Stimulated activated CD4-positive, alpha-beta T cell treated with anti-CD3 and anti-CD28 coated beads, Interleukin-1b, Interleukin-23, amount 100 ng/mL, for 4 hours (primary cell): ENCODE results near the gene PFN4.
"Not testable (repeated sequence)": the region's sequence is repeated elsewhere in the genome, so short reads cannot be mapped to it uniquely, and the experiment has no call there.

ENCODE experiments used
- DNase-seq, 2 donors: peaks; one replicate each; pipeline ENCODE4 v3.0.0-alpha.2; 2020; ENCODE audit warnings: low read depth in 2 of 2

Gene PFN4

DNA sequence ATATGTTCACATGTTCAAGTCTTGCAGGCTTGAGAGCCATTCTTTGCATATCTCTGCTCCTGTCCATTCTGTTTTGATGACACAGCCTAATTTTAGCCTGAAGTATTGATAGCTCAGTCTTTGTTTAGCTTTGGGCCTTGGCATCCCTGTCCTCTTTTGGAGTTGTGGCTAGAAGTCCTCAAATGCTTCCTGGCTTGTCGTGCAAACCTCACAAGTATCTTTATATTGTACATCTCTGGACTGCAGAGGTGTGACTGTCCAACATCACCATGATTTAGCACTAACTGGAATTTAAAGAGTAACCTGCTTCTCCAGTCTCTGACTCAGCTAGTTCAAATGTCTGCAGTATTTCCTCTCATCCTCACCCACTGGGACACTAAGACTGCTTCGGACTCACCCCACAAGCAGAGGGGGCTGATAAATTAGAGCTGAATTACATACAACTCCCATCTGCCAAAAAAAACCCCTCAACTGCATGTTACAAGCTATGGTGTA, 11.7 kb downstream of the PFN4 start:
- DNase-seq, result no peak

DNA sequence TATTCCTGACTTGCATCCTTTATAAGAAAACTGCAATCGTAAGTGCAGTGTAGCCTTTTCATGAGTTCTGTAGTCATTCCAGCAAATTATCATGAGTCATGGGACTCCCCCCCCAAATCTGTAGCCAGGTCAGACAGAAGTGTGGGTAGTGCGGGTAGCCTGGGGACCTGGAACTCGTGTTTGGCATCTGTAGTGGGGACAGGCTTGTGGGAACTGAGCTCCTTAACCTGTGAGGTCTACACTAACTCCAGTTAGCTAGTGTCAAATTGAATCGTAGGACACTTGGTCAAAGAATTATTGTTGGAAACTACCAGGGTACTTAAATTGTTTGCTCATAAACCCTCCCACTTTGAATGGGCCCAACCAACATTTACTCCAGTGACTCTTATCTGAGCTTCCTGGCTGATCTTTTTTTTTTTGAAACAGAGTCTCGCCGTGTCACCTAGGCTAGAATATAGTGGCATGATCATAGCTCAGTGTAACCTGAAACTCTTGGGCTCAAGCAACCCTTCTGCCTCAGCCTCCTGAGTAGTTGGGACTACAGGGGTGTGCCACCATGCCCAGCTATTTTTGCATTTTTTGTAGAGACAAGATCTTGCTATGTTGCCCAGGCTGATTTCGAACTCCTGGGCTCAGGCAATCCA, 12.4 kb downstream of the PFN4 start:
- DNase-seq, result no peak

DNA sequence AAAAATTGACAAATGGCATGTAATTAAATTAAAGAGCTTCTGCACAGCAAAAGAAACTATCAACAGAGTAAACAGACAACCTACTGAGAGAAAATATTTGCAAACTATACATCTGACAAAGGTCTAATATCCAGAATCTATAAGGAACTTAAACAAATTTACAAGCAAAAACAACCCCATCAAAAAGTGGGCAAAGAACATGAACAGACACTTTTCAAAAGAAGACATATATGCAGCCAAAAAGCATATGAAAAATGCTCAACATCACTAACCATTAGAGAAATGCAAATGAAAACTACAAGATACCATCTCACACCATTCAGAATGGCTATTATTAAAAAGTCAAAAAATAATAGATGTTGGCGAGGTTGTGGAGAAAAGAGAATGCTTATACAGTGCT, 13.7 kb downstream of the PFN4 start:
- DNase-seq, result not testable (repeated sequence)

DNA sequence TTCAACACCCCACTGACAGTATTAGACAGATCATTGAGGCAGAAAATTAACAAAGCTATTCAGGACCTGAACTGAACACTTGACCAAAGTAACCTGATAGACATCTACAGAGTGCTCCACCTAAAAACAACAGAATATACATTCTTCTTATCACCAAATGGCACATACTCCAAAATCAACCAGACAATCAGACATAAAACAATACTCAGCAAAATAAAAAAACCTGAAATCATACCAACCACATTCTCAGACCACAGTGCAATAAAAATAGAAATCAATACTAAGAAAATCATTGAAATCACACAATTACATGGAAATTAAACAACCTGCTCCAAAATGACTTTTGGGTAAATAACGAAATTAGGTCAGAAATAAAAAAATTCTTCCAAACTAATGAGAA, 15.8 kb downstream of the PFN4 start:
- DNase-seq, result no peak

DNA sequence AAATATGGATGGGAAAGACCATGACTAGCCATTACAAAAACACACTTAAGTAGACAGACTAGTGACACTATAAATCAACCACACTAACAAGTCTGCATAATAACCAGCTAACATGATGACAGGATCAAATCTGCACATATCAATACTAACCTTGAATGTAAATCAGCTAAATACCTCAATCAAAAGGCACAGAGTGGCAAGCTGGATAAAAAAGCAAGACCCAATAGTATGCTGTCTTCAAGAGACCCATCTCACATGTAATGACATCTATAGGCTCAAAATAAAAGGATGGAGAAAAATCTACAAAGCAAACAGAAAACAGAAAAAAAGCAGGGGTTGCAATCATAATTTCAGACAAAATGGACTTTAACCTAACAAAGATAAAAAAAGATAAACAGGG, 16.3 kb downstream of the PFN4 start:
- no peak for DNase-seq

DNA sequence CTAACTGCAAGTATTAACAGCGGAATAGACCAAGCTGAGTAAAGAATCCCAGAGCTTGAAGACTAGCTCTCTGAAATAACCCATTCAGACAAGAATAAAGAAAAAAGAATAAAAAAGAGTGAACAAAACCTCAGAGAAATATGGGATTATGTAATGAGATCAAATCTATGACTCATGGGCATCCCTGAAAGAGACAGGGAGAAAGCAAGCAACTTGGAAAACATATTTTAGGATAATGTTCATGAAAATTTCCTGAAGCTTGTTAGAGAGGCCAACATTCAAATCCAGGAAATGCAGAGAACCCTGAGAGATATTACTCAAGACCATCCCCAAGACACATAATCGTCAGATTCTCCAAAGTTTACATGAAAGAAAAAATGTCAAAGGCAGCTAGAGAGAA, 17.3 kb downstream of the PFN4 start:
- no peak for DNase-seq

DNA sequence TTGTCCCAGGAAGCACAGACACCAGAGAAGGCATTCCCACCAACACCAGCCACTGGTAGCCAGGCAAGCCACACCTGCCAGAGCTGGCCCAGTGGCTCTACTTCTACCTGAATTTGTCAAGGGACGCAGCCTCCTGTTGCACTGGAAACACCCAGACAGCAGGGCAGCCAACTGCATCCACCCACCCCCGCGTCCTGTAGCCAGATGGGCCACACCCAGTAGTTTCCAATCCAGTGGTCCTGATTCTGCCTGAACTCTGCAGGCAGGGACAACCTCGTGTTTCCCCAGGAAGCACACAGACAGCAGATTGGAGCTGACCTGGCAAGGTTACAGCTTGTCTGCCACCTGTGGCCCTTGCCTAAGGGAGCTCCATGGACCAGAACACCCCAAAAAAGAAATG, 18.2 kb downstream of the PFN4 start:
- DNase-seq, result no peak

DNA sequence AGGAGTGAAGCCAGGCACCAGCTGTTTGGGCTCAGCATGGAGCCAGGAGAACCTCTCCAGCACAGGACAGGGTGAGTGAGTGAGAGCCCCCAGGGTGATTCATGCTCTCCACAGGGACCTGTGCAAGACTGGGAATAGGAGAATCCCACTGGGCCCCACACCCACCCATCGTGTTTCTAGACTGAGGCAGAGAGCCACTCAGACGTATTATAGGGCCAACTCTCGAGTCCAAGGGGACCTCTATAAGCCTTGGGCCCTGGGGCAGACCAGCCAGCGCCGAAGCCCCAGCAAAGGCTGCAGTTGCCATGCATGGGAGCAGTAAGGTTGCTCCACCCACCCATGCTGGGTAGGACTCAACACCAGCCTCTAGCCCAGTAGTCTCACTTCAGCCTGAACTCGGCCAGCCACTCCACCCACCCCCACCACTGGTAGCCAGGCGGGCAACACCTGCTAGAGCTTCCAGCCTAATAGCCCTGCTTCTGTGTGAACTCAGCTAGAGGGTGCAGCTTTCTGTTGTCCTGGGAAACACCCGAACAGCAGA, 19.0 kb downstream of the PFN4 start:
- no peak for DNase-seq

DNA sequence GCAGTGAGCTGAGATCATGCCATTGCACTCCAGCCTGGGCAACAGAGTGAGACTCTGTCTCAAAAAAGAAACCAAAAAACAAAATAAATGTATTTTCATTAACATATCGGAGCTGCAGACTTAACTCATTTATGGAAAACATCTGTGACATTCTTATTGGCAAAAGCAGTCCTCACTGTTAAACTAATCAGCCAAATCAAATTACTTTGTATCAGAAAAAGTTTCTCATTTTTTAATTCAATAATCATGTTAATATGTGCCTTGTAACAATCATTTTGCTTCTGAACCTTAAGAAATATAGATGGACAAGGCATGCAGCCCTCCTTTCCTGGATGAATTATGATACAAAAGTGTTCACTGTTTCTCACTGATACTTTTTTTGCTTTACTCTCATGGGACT, 20.5 kb downstream of the PFN4 start:
- no peak for DNase-seq

DNA sequence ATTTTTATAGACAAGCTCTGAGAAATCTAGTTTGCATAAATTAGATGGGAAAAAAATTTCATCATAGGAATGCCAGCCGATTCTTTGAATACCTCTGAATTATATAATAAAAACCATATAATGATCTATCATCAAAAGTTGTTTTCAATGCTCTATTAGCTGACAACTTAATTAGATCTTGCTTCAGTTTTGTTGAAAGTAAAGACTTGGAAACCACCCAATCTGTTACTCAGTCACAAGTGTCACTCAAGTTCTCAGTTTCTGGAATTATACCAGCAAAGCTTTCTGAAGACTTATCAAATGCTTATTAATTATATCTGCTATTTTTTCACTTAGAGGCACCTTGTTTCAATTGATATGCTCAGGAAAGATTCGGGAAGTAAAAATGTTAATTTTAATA, 21.1 kb downstream of the PFN4 start:
- no peak for DNase-seq

DNA sequence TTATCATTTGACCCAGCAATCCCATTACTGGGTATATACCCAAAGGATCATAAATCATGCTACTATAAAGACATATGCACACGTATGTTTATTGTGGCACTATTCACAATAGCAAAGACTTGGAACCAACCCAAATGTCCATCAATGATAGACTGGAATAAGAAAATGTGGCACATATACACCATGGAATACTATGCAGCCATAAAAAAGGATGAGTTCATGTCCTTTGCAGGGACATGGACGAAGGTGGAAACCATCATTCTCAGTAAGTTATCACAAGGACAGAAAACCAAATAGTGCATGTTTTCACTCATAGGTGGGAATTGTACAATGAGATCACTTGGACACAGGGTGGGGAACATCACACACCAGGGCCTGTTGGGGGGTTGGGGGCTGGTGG, 22.4 kb downstream of the PFN4 start:
- not testable (repeated sequence) for DNase-seq

DNA sequence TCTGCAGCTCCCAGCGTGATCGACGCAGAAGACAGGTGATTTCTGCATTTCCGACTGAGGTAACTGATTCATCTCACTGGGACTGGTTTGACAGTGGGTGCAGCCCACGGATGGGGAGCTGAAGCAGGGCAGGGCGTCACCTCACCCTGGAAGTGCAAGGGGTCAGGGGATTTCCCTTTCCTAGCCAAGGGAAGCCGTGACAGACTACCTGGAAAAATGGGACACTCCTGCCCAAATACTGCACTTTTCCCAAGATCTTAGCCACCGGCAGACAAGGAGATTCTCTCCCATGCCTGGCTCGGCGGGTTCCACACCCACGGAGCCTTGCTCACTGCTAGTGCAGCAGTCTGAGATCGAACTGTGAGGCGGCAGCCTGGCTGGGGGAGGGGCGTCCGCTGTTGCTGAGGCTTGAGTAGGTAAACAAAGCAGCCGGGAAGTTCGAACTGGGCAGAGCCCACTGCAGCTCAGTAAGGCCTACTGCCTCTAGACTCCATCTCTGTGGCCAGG, 27.9 kb downstream of the PFN4 start:
- not testable (repeated sequence) for DNase-seq

DNA sequence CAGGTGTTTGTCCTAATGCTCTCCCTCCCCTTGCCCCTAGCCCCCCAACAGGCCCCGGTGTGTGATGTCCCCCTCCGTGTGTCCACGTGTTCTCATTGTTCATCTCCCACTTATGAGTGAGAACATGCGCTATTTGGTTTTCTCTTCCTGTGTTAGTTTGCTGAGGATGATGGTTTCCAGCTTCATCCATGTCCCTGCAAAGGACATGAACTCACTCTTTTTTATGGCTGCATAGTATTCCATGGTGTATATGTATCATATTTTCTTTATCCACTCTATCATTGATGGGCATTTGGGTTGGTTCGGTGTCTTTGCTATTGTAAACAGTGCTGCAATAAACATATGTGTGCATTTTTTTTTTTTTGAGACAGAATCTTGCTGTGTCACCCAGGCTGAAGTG, 29.9 kb downstream of the PFN4 start:
- not testable (repeated sequence) for DNase-seq

DNA sequence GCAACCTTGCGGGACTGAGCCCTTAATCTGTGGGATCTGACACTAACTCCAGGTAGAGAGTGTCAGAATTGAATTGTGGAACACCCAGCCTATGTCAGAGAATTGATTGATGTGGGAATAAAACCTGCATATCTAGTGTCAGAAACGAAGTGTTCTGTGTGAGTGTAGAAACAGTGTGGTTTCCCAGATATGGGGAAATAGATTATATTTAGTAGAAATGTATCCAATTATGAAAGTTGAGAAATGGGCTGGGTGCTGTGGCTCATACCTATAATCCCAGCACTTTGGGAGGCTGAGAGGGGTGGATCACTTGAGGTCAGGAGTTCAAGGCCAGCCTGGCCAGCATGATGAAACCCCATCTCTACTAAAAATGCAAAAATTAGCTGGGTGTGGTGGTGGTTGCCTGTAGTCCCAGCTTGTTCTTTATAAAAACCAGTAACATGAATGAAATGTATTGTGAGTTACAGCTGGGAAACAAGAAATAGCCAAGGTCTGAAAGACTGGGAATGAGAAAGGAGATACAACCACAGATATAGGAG, 34.2 kb downstream of the PFN4 start:
- no peak for DNase-seq

DNA sequence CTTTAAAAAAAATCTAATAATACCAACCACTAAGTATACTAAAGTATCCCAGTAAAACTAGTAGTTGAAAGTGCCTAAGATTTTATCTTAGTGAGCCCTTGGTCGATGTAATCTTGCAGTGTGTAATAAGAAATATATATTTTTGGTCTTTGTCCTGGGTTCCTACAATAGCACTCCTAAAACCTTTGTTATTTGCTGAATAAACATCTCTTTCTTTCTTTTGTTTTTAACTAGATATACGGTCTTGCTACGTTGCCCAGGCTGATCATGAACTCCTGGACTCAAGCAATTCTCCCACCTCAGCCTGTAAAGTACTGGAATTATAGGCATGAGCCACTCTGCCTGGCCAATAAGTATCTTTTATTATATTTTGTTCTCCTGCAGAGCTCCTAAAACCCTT, 36.1 kb downstream of the PFN4 start:
- DNase-seq, result no peak

DNA sequence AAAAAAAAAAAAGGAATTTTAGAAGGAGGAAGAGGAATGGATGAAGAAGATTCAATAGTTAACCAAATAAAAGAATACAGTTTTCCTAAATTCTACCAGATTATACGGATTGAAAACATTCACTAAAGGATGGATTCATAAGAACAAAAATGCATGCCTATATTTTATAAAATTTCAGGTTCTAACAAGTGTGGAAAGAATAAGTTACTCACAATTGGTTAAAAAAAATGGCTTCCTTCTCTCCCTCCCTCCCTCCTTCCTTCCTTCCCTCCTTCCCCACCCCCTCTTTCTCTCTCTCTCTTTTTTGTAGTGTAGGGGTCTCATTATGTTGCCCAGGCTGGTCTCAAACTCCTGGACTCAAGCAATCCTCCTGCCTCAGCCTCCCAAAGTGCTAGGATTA, 36.9 kb downstream of the PFN4 start:
- DNase-seq, result no peak

DNA sequence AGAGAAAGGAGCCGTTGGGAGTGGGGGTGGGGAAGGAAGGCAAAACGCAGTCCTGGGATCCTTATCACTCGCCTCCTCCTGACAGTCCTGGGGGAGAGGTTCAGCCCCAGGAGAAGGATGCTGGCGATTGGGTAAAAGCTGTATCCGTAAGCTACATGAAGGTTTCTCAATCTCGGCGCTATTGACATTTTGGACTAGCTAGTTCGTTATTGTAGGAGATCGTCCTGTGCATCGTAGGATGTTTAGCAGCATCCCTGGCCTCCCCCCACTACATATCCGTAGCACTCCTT, 38.0 kb downstream of the PFN4 start:
- no peak for DNase-seq

DNA sequence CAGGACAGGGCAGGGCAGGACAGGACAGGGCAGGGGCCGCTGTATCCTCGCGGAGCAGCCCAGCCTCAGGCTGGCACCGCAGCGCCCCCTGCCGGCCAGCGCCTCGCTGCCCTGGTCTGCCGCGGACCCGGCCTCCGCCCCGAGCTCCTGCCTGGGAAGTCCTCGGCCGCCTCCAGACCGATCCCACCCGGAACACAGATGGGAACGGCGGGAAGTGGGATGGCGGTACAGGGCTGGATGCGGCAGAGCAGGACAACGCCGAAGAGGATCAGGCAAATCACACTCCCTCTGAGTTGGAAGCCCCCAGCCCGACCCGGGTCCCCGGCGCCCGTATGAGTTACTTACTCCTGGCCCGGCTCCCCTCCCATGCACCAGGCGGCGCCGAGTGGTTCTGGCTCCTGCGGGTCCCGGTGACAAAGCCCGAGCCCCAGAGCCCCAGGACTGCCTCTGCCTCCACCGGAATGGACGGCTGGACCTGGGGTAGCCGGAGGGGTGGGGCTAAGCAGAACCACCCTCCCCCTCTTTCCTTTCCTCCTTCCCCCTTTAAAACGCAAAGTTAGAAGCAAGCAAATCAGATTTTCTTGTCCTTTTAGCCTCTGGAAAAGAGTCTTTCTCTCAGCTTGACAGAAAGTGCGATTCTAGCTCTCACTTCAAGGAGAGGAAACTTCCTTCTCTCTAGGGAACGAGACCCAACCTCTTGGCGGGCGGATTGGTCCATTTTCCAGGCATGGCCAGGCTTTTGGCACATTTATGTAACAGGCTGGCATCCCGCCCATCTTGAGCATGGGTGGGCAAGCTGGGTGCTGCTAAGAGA, 38.5 kb downstream of the PFN4 start, which contains the start of gene TP53I3:
TP53I3 (minus strand) TSS at position 449 of the 814 bp plus-strand sequence. CDS start 508 bp downstream, outside the sequence.
- DNase-seq, result peak; percentile 77 to 84

DNA sequence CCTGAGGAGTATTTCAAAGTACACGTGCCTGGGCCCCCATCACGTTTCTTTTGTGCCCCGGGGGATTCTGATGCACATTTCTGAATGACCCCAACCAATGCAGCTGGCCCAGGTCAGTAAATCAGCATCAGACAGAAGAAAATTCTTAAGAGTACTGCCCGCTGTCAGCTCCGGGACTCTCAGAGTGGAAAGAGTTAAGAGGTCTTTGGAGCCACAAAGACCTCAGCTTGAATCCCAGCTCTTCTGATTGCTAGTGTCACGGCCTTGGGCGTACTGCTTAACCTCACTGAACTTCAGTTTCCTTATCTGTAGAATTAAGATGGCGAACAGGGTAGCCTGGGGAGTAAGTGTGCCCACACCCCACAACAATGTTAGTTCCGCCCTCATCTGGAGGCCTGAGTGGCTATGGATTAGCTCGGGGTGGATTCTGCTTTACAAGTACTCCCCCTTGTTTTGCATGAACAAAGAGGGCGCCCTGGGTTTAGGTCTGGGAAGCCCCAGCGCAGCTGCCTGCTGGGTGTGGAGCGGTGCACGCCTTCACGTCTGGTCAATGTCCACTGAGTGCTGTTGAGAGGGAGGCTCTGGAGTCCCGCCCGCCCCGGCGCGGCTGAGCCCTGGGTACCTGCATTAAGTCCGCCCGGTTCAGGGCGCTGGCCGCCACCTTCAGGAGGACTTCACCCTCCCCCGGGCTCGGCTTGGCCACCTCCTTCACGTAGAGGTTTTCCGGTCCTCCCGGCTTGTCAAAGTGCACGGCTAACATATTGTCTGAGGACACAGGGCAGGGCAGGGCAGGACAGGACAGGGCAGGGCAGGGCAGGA, 39.4 kb downstream of the PFN4 start:
- DNase-seq, result no peak

DNA sequence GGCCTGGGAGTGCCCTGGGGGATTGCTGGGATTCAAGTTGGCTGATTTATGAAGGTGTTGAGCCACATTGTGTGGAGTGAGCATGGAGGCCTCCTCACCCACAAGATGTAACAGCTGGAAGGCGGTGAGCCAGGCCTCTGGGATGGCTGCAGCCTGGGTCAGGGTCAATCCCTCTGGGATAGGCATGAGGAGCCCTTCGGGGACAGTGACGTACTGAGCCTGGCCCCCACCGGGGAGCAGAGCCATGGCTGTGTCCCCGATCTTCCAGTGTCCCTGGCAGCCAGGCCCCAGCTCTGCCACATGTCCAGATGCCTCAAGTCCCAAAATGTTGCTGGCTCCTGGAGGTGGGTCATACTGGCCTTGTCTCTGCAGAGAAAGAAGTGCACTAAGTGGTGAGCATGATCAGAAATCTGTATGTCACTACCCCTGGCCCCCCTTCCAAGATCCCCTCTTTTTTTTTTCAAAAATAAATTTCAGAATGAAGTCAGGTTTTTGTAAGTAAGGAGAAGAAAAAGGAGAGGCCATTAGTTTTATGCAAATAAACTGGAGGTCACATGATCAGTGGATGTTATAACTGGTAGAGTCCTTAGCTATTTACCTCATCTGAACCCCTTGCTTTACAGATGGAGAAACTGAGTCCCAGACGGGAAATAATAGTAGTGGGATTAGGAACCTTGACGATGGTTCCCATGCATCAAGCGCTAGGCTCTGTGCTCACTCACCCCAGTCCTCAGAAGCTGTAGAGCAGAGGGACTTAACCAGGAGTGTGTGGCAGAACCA, 40.2 kb downstream of the PFN4 start:
- DNase-seq, result no peak

DNA sequence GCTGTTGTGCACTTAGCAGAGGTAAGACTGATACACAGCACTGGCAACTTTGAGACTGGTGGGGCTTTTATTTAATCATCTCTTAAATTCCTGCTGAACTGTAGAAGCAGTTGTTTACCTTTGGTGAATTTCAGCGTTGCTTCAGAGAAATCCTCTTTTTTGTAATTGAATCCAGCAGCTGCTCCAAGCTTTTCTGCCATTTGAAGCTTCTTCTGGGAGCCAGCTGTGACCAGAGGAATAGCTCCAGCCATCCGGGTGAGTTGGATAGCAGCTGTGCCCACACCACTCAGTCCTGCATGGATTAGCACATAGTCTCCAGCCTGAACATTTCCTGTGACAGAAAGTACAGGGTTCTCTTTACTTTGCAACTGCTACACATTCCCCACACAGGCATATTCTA, 42.4 kb downstream of the PFN4 start:
- no peak for DNase-seq
